Measurements from ENCODE around the gene EFHD1.

- peak; percentile 90 to 94 for TF ChIP-seq CTCF (conservative IDR thresholded peaks at IDR 0.05; ENCODE audit: low read depth in 2 of 2)
- TF ChIP-seq EZH2phosphoT487 (IDR thresholded peaks at IDR 0.05; ENCODE audit: unreplicated experiment), result no peak
- TF ChIP-seq EZH2 (IDR thresholded peaks at IDR 0.05; ENCODE audit: low read depth, unreplicated experiment), result no peak
- TF ChIP-seq POLR2AphosphoS5 (IDR thresholded peaks at IDR 0.05; ENCODE audit: low read depth), result no peak
- TF ChIP-seq CREB1 (CRISPR knock-in tag; IDR thresholded peaks at IDR 0.05; ENCODE audit: low read depth), result no peak
- no peak for TF ChIP-seq REST (IDR thresholded peaks at IDR 0.05; ENCODE audit: unreplicated experiment)
- TF ChIP-seq ZNF462 (CRISPR knock-in tag; IDR thresholded peaks at IDR 0.05), result no peak
Measured at GRCh38 chr2:232611559-232612218, 21.7 kb upstream of the EFHD1 start.

All from GM23338 (cell line).